Mesendoderm (in vitro differentiated cells): ENCODE data around the gene HDAC10.

Experiments used
- DNase-seq: peaks from one replicate; pipeline ENCODE4 v3.0.0; 2013
- H2AK5ac ChIP-seq: 2 replicates; pipeline ENCODE4 v1.6.1; 2013; ENCODE audit warnings: low read length, inconsistent platforms
- H2BK120ac ChIP-seq: 2 replicates; pipeline ENCODE4 v1.6.1; 2013; ENCODE audit warnings: low read depth, mild to moderate bottlenecking, low read length, moderate library complexity, mixed read lengths
- H2BK15ac ChIP-seq: replicated peaks from 2 replicates; pipeline ENCODE4 v1.6.1; 2013; ENCODE audit warnings: low read depth, mild to moderate bottlenecking, moderate library complexity
- H2BK5ac ChIP-seq: 2 replicates; pipeline ENCODE4 v1.6.1; 2013; ENCODE audit warnings: low read length, inconsistent platforms
- H3K18ac ChIP-seq: 2 replicates; pipeline ENCODE4 v1.6.1; 2013; ENCODE audit warnings: mild to moderate bottlenecking, low read length, mixed read lengths
- H3K23ac ChIP-seq: one replicate; pipeline ENCODE4 v1.6.1; 2013; ENCODE audit warnings: low read length
- H3K27ac ChIP-seq: 2 replicates; pipeline ENCODE4 v1.5.1; 2013; ENCODE audit warnings: low read depth, mild to moderate bottlenecking, inconsistent platforms, low read length, moderate library complexity
- H3K27me3 ChIP-seq: 2 replicates; pipeline ENCODE4 v1.6.1; 2013; ENCODE audit warnings: low read length, control low read depth, mild to moderate bottlenecking, inconsistent platforms; ENCODE audit not compliant: insufficient read depth, poor library complexity
- H3K36me3 ChIP-seq: 2 replicates; pipeline ENCODE4 v1.6.1; 2013; ENCODE audit warnings: low read length, inconsistent platforms; ENCODE audit not compliant: control insufficient read depth, insufficient read depth
- H3K4ac ChIP-seq: one replicate; pipeline ENCODE4 v1.6.1; 2013; ENCODE audit warnings: low read depth, mild to moderate bottlenecking, low read length, moderate library complexity
- H3K4me1 ChIP-seq: 2 replicates; pipeline ENCODE4 v1.6.1; 2013; ENCODE audit warnings: low read depth, low read length, inconsistent platforms; ENCODE audit not compliant: control insufficient read depth
- H3K4me2 ChIP-seq: 2 replicates; pipeline ENCODE4 v1.6.1; 2013; ENCODE audit warnings: low read length
- H3K4me3 ChIP-seq: 2 replicates; pipeline ENCODE4 v1.5.1; 2013; ENCODE audit warnings: mild to moderate bottlenecking, low read length
- H3K56ac ChIP-seq: one replicate; pipeline ENCODE4 v1.6.1; 2013; ENCODE audit warnings: low read length
- H3K79me1 ChIP-seq: 2 replicates; pipeline ENCODE4 v1.6.1; 2013; ENCODE audit warnings: low read length, inconsistent platforms
- H3K79me2 ChIP-seq: 2 replicates; pipeline ENCODE4 v1.6.1; 2013; ENCODE audit warnings: mild to moderate bottlenecking, low read length; ENCODE audit not compliant: control insufficient read depth, insufficient read depth
- H3K9ac ChIP-seq: 2 replicates; pipeline ENCODE4 v1.6.1; 2013; ENCODE audit warnings: low read length, inconsistent platforms
- H4K5ac ChIP-seq: one replicate; pipeline ENCODE4 v1.6.1; 2013; ENCODE audit warnings: low read length
- H4K8ac ChIP-seq: one replicate; pipeline ENCODE4 v1.6.1; 2013; ENCODE audit warnings: low read depth, mild to moderate bottlenecking, control low read depth, low read length, moderate library complexity
- WGBS: extraction: QIAGEN DNeasy Blood & Tissue Kit; methylation state at CpG from one replicate; pipeline ENCODE4 v1.1.7; 2013; ENCODE audit warnings: low lambda C conversion rate, missing lambda C conversion rate; ENCODE audit not compliant: insufficient coverage; ENCODE audit errors: extremely low coverage; 5-methylcytosine and 5-hydroxymethylcytosine counted together

HDAC10 gene

DNA sequence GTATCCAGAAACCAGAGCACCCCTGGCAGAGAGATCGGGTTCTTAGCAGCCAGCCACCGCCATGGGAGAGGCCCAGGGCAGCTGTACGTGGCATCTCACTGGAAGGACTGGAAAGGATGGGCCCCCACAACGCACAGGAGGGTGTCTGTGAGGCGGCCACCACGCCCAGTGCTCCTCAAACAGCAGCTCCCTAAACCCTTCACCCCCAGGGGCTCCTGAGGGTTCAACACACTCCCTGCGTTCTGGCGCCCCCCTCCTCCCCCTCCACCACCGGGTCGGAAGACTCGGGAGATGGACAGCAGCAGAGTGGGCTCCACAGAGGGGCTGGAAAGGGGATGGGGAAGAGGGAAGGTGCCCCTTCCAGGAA lies 9.4 kb upstream of the HDAC10 start:
- Histone ChIP-seq H3K4me1 (no peaks in the 10 kb centered on the region), H3K27ac (no peak overlapping the region), H2BK5ac (no peak overlapping the region), H2AK5ac (peak overlapping the region; percentile 45), H3K9ac (peak overlapping the region; percentile 82), H3K4ac (no peak overlapping the region), H3K18ac (no peak overlapping the region), H3K79me1 (no peaks in the 10 kb centered on the region), H3K4me2 (peak overlapping the region; percentile 62), H2BK15ac (no peak overlapping the region), H3K27me3 (no peaks in the 10 kb centered on the region), H3K36me3 (no peaks in the 10 kb centered on the region), H4K8ac (no peak overlapping the region), H3K56ac (peak overlapping the region; percentile 93), H3K79me2 (no peaks in the 10 kb centered on the region), H4K5ac (no peak overlapping the region), H3K4me3 (no peak overlapping the region), H3K23ac (no peak overlapping the region), H2BK120ac (no peak overlapping the region)
- no CpG with 5 or more reads among the region's 11 CpGs for WGBS
- DNase-seq = no peak

DNA sequence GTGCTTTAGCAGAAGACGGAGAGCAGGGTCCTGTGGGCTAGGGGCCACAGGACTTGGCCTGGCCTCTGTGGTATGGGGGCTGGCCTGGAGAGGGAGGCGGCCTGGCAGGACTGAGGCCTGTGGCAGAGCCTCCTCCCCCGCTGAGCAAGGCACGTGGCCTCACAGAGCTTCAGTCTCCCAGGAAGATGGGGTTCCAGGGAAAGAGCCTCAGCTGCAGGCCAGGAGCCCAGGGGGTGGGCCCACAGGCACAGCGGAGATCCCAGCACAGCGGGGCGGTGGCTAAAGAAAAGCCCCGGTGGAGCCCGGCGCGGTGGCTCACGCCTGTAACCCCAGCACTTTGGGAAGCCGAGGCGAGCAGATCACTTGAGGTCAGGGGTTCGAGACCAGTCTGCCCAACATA lies 8.2 kb upstream of the HDAC10 start:
- Histone ChIP-seq H4K8ac (no peak overlapping the region), H3K4me2 (no peak overlapping the region), H3K36me3 (no peaks in the 10 kb centered on the region), H3K4me1 (no peaks in the 10 kb centered on the region), H2BK15ac (no peak overlapping the region), H2BK5ac (no peak overlapping the region), H3K9ac (no peak overlapping the region), H3K56ac (no peak overlapping the region), H3K27me3 (no peaks in the 10 kb centered on the region), H3K4ac (no peak overlapping the region), H3K79me1 (no peaks in the 10 kb centered on the region), H2AK5ac (no peak overlapping the region), H2BK120ac (no peak overlapping the region), H4K5ac (no peak overlapping the region), H3K23ac (no peak overlapping the region), H3K79me2 (no peaks in the 10 kb centered on the region), H3K4me3 (no peak overlapping the region), H3K27ac (no peak overlapping the region), H3K18ac (no peak overlapping the region)
- no CpG with 5 or more reads among the region's 15 CpGs for WGBS
- no peak for DNase-seq

DNA sequence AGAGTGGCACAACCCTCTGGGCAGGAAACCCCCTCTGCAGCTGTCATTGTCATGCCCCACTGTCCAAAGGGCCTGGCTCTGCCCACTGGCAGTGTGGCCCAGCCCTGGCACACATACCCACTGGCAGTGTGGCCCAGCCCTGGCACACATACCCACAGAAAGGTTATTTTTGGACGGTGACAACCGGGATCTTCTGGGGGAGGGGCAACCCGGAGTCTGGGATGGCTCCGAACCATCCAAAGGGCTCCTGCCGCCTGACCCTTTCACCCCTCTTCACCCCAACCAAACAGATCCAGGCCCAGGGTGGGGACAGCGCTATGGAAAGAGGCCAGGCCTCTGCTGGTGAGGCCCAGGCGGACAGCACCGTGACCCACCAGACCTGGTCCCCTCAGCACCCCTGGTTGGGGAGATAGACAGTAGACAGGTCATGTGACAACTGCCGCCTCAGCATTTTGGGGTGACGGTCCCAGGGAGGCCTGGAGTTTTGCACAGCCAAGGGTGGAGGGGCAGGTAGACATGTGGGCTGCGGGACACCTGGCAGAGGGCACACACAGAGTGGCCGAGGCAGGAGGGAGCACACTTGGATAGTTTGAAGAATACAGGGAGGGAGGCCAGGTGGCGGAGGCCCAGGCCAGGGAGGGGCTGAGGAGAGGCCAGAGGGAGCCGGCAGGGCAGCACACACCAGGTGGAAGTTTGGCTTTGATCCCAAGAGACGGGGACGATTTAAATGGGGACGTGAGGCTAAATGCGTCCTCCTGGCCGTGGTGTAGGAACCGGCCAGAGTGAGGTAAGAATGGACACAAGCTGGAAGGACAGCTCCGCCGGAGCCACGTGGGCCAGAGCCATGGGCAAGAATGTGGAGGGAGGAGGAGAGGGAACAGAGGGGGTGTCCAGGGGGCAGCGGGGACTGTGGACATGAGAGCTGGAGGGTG lies 7.6 kb upstream of the HDAC10 start:
- no peak overlapping the region for H3K23ac ChIP-seq
- no peaks in the 10 kb centered on the region for H3K27me3 ChIP-seq
- no peak overlapping the region for H4K5ac ChIP-seq
- no peak overlapping the region for H3K9ac ChIP-seq
- H2BK5ac ChIP-seq = no peak overlapping the region
- no peak overlapping the region for H3K56ac ChIP-seq
- no peak overlapping the region for H3K18ac ChIP-seq
- no peak overlapping the region for H2BK120ac ChIP-seq
- no peak overlapping the region for H3K4me2 ChIP-seq
- no peaks in the 10 kb centered on the region for H3K79me1 ChIP-seq
- no peaks in the 10 kb centered on the region for H3K36me3 ChIP-seq
- H3K4me3 ChIP-seq = no peak overlapping the region
- no peak for DNase-seq
- H4K8ac ChIP-seq = no peak overlapping the region
- no peaks in the 10 kb centered on the region for H3K79me2 ChIP-seq
- H3K27ac ChIP-seq = no peak overlapping the region
- H2BK15ac ChIP-seq = no peak overlapping the region
- WGBS = no CpG with 5 or more reads among the region's 24 CpGs
- H3K4ac ChIP-seq = no peak overlapping the region
- no peak overlapping the region for H2AK5ac ChIP-seq
- no peaks in the 10 kb centered on the region for H3K4me1 ChIP-seq

DNA sequence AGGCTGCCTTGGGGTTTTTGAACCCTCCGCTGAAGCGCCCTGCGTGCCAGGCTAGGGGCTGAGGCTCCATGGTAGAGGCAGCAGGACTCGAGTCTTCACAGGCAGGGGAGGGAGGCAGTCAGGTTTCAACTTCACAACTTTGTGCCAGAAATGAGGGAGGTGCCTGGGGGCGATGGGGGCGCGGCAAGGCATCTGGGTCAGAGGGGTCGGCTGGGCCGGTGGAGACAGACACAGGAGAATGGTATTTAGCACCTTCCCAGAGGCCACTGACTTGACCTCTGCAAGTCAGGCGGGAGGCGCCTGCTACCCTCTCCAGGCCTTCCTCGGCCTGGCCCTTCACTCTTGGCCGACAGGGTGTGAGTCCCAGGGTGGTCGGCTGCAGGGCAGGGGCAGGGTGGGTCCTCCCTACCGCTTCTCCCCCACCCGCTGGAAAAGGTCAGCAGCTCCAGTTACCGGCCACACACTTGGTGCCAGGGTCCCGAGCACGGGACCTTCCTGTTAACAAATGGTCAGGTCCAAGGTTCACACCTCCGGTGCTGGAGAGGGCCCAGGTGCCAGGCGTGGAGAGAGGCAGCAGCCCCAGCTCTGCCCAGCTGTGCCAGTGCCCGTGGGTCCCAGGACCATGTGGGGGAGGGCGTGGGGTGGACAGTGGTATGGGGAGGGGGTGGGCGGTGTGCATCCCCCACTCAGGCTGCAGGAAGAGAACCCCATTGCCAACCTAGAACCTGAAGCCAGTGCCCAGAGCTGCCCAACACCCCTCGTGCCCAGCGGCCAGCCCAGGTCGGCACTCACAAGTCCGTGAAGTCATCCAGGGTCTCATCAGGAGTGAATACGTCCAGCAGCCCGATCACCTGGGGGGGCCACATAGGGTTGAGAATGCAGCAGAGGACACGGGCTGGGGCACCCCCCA lies 6.6 kb upstream of the HDAC10 start:
- peak; percentile 67 for DNase-seq
- H3K4me2 ChIP-seq = no peak overlapping the region
- H2BK5ac ChIP-seq = no peak overlapping the region
- no peaks in the 10 kb centered on the region for H3K36me3 ChIP-seq
- no peak overlapping the region for H3K27ac ChIP-seq
- no peaks in the 10 kb centered on the region for H3K79me2 ChIP-seq
- H3K9ac ChIP-seq = no peak overlapping the region
- no peak overlapping the region for H3K18ac ChIP-seq
- no peak overlapping the region for H2BK15ac ChIP-seq
- no peak overlapping the region for H4K5ac ChIP-seq
- H3K4me3 ChIP-seq = no peak overlapping the region
- no peaks in the 10 kb centered on the region for H3K4me1 ChIP-seq
- H3K23ac ChIP-seq = no peak overlapping the region
- no peak overlapping the region for H2BK120ac ChIP-seq
- H3K56ac ChIP-seq = no peak overlapping the region
- H3K4ac ChIP-seq = no peak overlapping the region
- H4K8ac ChIP-seq = no peak overlapping the region
- no peaks in the 10 kb centered on the region for H3K27me3 ChIP-seq
- H2AK5ac ChIP-seq = no peak overlapping the region
- no CpG with 5 or more reads among the region's 31 CpGs for WGBS
- no peaks in the 10 kb centered on the region for H3K79me1 ChIP-seq

DNA sequence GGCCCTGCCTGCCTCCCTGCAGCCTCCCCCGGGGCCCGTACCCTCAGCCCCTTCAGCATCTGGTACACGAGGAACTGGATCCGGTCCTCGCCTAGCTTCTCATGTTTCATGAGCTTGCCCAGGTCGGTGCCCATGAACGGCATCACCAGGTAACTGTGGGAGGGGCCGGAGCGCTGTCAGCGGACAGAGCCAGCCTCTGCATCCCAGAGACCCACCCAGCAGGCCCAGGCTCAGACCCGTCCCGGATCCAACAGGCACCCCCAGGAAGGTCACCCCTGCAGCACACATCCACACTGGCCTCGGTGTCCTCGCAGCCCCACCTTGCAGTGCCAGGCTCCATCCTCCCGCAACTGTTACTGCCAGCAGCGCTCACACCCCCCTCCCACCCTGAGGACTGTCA lies 6.0 kb upstream of the HDAC10 start:
- Histone ChIP-seq H2BK5ac (no peak overlapping the region), H3K18ac (no peak overlapping the region), H3K4ac (no peak overlapping the region), H3K4me2 (no peak overlapping the region), H3K27ac (no peak overlapping the region), H4K5ac (no peak overlapping the region), H2BK15ac (no peak overlapping the region), H3K4me3 (no peak overlapping the region), H3K23ac (no peak overlapping the region), H4K8ac (no peak overlapping the region), H3K79me2 (no peaks in the 10 kb centered on the region), H3K4me1 (no peaks in the 10 kb centered on the region), H3K9ac (no peak overlapping the region), H3K36me3 (no peaks in the 10 kb centered on the region), H3K56ac (no peak overlapping the region), H3K27me3 (no peaks in the 10 kb centered on the region), H2AK5ac (no peak overlapping the region), H2BK120ac (no peak overlapping the region), H3K79me1 (no peaks in the 10 kb centered on the region)
- no peak for DNase-seq
- WGBS = no CpG with 5 or more reads among the region's 16 CpGs
